Loucy (cell line): ENCODE data around the gene EGFL7.

Source experiments
- H2AFZ ChIP-seq: fragments of 200-600 bp; sonication (generic); 2 replicates; pipeline ENCODE4 v1.6.0; 2016; ENCODE audit warnings: antibody characterized with exemption, mild to moderate bottlenecking, low read length, moderate library complexity
- H3F3A ChIP-seq: fragments of 200-600 bp; 2 replicates; pipeline ENCODE4 v1.6.0; 2016; ENCODE audit warnings: antibody characterized with exemption, low read depth, mild to moderate bottlenecking
- H3K27me3 ChIP-seq: fragments of 200-600 bp; sonication (generic); 2 replicates; pipeline ENCODE4 v1.6.1; 2014; ENCODE audit warnings: low read length, mild to moderate bottlenecking; ENCODE audit not compliant: insufficient read depth, poor library complexity, severe bottlenecking
- H3K36me3 ChIP-seq: fragments of 200-600 bp; sonication (generic); 2 replicates; pipeline ENCODE4 v1.6.1; 2016; ENCODE audit warnings: low read length; ENCODE audit not compliant: insufficient read depth
- H3K4me1 ChIP-seq: fragments of 200-600 bp; sonication (generic); 2 replicates; pipeline ENCODE4 v1.5.1; 2014; ENCODE audit warnings: low read length, mild to moderate bottlenecking; ENCODE audit not compliant: insufficient read depth, poor library complexity, severe bottlenecking
- H3K4me2 ChIP-seq: fragments of 200-600 bp; sonication (generic); 2 replicates; pipeline ENCODE4 v1.6.0; 2014; ENCODE audit warnings: antibody characterized with exemption, low read length, low read depth, mild to moderate bottlenecking; ENCODE audit not compliant: poor library complexity, severe bottlenecking
- H3K4me3 ChIP-seq: fragments of 200-600 bp; sonication (generic); 2 replicates; pipeline ENCODE4 v1.5.1; 2014; ENCODE audit warnings: low read length, mild to moderate bottlenecking, mixed read lengths; ENCODE audit not compliant: poor library complexity, severe bottlenecking
- H3K79me2 ChIP-seq: fragments of 200-600 bp; sonication (generic); 2 replicates; pipeline ENCODE4 v1.6.1; 2014; ENCODE audit warnings: low read length; ENCODE audit not compliant: insufficient read depth
- H3K9ac ChIP-seq: fragments of 200-600 bp; sonication (generic); 2 replicates; pipeline ENCODE4 v1.6.0; 2014; ENCODE audit warnings: mild to moderate bottlenecking, low read depth, low read length, moderate library complexity; ENCODE audit not compliant: poor library complexity, severe bottlenecking
- H3K9me2 ChIP-seq: fragments of 200-600 bp; sonication (generic); replicated peaks from 2 replicates; pipeline ENCODE4 v1.6.1; 2016; ENCODE audit warnings: low read depth, low read length, mixed read lengths
- H3K9me3 ChIP-seq: fragments of 200-600 bp; sonication (generic); 2 replicates; pipeline ENCODE4 v1.6.1; 2014; ENCODE audit warnings: mild to moderate bottlenecking, antibody characterized with exemption, low read length, low read depth; ENCODE audit not compliant: insufficient read depth
- H4K20me1 ChIP-seq: fragments of 200-600 bp; sonication (generic); 2 replicates; pipeline ENCODE4 v1.6.0; 2014; ENCODE audit warnings: antibody characterized with exemption, low read length, mild to moderate bottlenecking; ENCODE audit not compliant: insufficient read depth, poor library complexity, severe bottlenecking
- EZH2phosphoT487 ChIP-seq: fragments of 200-600 bp; IDR thresholded peaks from 2 replicates; pipeline ENCODE4 v1.6.1; 2018; ENCODE audit warnings: antibody characterized with exemption, mild to moderate bottlenecking, moderate library complexity, borderline replicate concordance
- TF ChIP-seq, protein P1 (sequence below): fragments of 200-600 bp; sonication (generic); conservative IDR thresholded peaks from 2 replicates; pipeline ENCODE4 v1.5.1; 2014; ENCODE audit warnings: mild to moderate bottlenecking, antibody characterized with exemption, low read length

Gene EGFL7

DNA sequence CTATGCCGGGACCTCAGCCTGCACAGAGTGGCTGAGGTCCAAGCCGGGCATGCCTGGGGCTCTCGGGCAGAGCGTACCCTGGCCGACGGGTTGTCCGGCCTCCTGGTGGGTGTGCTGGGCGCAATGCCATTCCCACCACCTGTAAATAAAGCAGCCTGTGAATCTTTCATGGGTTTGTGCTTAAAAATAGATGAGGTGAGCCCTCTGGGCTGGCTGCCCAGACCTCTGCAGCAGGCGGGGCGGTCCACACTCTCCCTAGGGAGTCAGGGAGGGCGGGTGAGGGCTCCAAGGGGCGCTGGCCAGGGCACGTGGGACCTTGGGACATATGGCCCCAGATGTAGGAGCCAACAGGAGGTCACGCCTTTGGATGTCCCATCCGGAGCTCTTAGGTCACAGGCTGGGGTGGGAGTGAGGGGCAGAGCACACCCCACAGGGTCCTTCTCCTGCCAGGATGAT, 28.1 kb downstream of the EGFL7 start:
- no peaks in the 10 kb centered on the region for H3K36me3 ChIP-seq
- H3K4me2 ChIP-seq = no peak overlapping the region
- no peaks in the 10 kb centered on the region for H3F3A ChIP-seq
- peaks cover 9% of the 10 kb centered on the region for H3K79me2 ChIP-seq
- no peaks in the 10 kb centered on the region for H3K9me2 ChIP-seq
- no peak overlapping the region for H3K9ac ChIP-seq
- no peaks in the 10 kb centered on the region for H3K27me3 ChIP-seq
- H3K9me3 ChIP-seq = no peaks in the 10 kb centered on the region
- peaks cover 5% of the 10 kb centered on the region for H4K20me1 ChIP-seq
- no peak for TF ChIP-seq EZH2phosphoT487
- TF ChIP-seq, protein P1, sequence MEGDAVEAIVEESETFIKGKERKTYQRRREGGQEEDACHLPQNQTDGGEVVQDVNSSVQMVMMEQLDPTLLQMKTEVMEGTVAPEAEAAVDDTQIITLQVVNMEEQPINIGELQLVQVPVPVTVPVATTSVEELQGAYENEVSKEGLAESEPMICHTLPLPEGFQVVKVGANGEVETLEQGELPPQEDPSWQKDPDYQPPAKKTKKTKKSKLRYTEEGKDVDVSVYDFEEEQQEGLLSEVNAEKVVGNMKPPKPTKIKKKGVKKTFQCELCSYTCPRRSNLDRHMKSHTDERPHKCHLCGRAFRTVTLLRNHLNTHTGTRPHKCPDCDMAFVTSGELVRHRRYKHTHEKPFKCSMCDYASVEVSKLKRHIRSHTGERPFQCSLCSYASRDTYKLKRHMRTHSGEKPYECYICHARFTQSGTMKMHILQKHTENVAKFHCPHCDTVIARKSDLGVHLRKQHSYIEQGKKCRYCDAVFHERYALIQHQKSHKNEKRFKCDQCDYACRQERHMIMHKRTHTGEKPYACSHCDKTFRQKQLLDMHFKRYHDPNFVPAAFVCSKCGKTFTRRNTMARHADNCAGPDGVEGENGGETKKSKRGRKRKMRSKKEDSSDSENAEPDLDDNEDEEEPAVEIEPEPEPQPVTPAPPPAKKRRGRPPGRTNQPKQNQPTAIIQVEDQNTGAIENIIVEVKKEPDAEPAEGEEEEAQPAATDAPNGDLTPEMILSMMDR = no peak
- no peak overlapping the region for H2AFZ ChIP-seq
- H3K4me3 ChIP-seq = no peak overlapping the region
- peaks cover 8% of the 10 kb centered on the region for H3K4me1 ChIP-seq

DNA sequence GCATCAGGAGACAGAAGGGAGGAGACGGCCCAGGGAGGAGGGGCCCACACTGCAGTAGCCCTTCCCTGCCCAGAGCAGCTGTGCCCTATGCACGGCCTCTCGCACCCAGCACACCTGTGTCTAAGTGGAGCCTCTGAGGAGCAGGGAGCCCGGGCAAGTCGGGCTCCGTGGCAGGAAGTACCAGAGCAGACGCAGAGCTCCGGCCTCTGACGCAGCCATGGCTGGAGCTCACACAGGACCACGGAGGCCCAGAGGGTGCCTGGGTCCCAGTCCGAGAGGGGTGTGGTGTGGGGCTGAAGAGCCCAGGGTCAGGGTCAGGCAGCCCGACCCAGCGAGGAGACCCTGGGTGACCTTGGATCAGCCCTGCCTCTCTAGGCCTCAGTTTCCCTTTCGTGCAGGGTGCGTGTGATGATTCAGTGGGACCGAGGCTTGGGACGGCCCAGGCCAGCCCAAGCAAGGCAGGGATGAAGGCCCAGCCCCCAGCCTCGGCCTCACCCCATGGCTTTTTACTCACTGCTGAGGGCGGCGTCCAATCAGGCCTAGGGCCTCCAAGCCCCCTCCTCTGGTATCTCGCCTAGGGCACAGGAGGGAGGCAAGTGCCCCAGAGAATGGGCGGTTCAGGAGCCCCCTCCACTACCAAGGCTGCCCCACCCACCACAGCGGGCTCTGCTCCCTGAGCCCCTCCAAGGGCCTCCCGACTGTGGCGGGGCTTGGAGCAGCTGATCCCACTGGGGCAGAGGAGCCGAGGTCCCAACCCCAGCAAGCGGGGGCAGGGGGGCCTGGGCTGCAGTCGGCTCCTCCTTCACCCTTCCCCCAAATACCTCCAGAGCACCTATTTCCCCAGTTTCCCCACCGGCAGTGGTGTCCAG, 28.8 kb downstream of the EGFL7 start:
- Histone ChIP-seq H3K4me3 (no peak overlapping the region), H3K4me2 (no peak overlapping the region), H3K27me3 (no peaks in the 10 kb centered on the region), H3F3A (no peaks in the 10 kb centered on the region), H3K9me3 (no peaks in the 10 kb centered on the region), H3K36me3 (no peaks in the 10 kb centered on the region), H3K79me2 (peaks cover 2% of the 10 kb centered on the region; the same call in 1 of the 2 replicates), H3K9me2 (no peaks in the 10 kb centered on the region), H3K4me1 (peaks cover under 1% of the 10 kb centered on the region), H2AFZ (no peak overlapping the region), H3K9ac (no peak overlapping the region), H4K20me1 (no peaks in the 10 kb centered on the region)
- no peak for TF ChIP-seq EZH2phosphoT487
- TF ChIP-seq, protein P1 = no peak

DNA sequence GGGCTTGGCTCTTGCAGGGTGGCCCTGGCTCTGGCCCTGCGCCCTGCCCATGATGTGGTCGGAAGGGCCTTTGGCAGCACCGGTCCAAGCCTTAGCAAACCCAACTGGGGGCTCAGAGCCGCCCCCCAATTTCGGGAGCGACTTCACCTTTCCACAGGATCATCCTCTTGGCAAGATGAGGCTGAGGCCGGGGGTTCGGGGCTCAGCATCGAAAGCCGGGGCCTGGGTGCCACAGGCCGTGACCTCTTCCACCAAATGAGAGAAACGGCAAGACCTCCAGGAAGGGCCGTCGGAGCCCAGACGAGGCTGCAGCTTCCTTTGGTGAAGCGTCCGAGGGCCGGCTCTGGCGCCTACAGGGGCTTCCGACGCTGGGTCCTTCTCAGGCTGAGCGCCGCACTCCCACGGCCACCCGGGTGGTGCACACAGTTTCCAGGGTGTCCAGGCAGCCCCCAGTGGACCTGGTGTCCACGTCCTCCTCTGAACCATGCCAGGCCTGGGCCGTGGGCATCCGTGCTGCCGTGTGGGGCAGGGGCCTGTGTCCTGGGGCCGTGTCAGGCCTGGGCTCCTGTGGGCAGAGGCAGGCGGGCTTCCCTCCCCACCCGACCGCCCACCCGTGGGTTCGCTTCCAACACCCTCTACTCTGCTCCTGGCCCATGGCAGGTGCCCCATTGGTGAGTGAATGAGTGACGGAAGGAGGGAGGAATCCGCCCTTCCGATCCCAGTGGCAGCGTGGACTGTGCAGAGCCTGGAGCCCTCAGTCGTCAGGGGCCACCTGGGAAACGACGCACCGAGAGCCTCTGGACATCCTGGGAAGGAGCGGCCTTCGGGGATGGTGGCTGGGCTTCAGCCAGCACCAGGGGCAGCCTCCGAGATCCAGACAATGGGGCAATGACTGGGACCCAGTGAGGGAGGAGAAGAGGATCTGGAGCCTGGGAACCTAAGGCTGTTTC, 29.7 kb downstream of the EGFL7 start:
- Histone ChIP-seq H3K4me3 (no peak overlapping the region), H2AFZ (no peak overlapping the region), H3K9ac (no peak overlapping the region), H3F3A (no peaks in the 10 kb centered on the region), H3K27me3 (no peaks in the 10 kb centered on the region), H3K79me2 (no peaks in the 10 kb centered on the region), H3K4me1 (no peaks in the 10 kb centered on the region), H3K36me3 (no peaks in the 10 kb centered on the region), H3K9me2 (no peaks in the 10 kb centered on the region), H4K20me1 (no peaks in the 10 kb centered on the region), H3K4me2 (no peak overlapping the region), H3K9me3 (no peaks in the 10 kb centered on the region)
- TF ChIP-seq EZH2phosphoT487 = no peak
- TF ChIP-seq, protein P1 = no peak
